ENCODE measurements around the gene DCUN1D2.

DNA sequence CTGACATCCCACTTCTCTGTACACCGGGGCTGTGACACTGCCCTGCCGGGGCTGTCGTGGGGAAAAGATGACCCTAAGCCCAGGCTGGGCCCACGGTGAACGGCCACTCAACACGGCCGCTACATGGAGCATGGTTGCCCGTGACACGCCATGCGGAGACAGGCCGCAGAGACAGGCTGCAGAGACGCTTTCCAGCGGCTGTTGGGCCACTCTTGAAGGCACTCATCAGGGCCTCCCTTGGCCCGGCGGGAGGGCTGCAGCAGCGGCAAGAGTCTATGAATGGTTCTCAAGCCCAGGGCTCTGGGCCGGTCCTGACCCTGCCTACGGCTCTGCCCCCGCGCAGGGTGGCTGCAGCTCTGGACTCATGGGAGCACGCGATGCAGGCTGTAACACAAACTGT, 59.3 kb downstream of the DCUN1D2 start:
- no peak for TF ChIP-seq POLR2A (IDR thresholded peaks at IDR 0.05)
- TF ChIP-seq, protein P1, sequence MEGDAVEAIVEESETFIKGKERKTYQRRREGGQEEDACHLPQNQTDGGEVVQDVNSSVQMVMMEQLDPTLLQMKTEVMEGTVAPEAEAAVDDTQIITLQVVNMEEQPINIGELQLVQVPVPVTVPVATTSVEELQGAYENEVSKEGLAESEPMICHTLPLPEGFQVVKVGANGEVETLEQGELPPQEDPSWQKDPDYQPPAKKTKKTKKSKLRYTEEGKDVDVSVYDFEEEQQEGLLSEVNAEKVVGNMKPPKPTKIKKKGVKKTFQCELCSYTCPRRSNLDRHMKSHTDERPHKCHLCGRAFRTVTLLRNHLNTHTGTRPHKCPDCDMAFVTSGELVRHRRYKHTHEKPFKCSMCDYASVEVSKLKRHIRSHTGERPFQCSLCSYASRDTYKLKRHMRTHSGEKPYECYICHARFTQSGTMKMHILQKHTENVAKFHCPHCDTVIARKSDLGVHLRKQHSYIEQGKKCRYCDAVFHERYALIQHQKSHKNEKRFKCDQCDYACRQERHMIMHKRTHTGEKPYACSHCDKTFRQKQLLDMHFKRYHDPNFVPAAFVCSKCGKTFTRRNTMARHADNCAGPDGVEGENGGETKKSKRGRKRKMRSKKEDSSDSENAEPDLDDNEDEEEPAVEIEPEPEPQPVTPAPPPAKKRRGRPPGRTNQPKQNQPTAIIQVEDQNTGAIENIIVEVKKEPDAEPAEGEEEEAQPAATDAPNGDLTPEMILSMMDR (IDR thresholded peaks at IDR 0.05) = no peak
